ENCODE results near the gene C12orf57. TPM values are rescaled to one million over a fixed set of nuclear protein-coding genes. Genes with fewer than 3 reads are reported as not detected.

C12orf57 gene, protein sequence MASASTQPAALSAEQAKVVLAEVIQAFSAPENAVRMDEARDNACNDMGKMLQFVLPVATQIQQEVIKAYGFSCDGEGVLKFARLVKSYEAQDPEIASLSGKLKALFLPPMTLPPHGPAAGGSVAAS
- total RNA-seq (2022) = 96.7 and 103 TPM in 2 replicates
- percentile 75 among the genes with signal in this experiment for Bru-seq, nascent RNA
- BruChase-seq, experiment 1, labeled RNA remaining after a 6-hour chase = percentile 91 among the genes with signal in this experiment
- percentile 77 among the genes with signal in this experiment for BruChase-seq, experiment 2, labeled RNA remaining after a 2-hour chase
- long read RNA-seq, transcript C12orf57-202 (3 exons, 662 nt) = minor isoform, 18 of 127 reads
- long read RNA-seq, transcript C12orf57-201 (3 exons, 560 nt) = major isoform, 78 of 127 reads
- long read RNA-seq, partial matches to known transcripts = 22 of 127 reads
- long read RNA-seq, other reads (novel, unspliced or antisense) = 8 of 127 reads

DNA sequence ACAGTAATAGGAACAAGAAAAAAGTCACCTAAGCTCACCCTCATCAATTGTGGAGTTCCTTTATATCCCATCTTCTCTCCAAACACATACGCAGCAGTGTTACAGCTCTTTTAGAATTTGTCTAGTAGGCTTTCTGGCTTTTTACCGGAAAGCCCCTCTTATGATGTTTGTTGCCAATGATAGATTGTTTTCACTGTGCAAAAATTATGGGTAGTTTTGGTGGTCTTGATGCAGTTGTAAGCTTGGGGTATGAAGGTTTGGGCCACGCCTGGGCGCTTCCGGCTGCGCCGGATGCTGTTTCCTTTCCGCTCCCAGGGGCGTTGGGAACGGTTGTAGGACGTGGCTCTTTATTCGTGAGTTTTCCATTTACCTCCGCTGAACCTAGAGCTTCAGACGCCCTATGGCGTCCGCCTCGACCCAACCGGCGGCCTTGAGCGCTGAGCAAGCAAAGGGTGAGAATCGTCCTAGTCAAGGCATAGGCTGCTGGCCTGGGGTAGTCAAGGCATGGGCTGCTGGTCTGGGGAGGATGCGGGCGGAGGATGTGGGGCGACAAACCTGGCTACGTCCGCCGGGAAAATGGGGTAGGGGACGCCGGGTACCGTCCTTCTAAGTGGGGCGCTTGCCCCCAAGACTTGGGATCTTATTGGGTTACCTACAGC, at the start of gene C12orf57, which contains the start of gene RNU7-1:
Gene C12orf57 (plus strand): TSS at position 301 of the 659 bp plus-strand sequence. CDS start 100 bp downstream, at position 401.
Gene RNU7-1 (plus strand): TSS at position 95 of the 659 bp plus-strand sequence.
- peak within 1 kb of the TSS; percentile 87 for H3K4me3 Mint-ChIP-seq (ENCODE audit: low read depth, unreplicated experiment)
- TF ChIP-seq, protein P1, sequence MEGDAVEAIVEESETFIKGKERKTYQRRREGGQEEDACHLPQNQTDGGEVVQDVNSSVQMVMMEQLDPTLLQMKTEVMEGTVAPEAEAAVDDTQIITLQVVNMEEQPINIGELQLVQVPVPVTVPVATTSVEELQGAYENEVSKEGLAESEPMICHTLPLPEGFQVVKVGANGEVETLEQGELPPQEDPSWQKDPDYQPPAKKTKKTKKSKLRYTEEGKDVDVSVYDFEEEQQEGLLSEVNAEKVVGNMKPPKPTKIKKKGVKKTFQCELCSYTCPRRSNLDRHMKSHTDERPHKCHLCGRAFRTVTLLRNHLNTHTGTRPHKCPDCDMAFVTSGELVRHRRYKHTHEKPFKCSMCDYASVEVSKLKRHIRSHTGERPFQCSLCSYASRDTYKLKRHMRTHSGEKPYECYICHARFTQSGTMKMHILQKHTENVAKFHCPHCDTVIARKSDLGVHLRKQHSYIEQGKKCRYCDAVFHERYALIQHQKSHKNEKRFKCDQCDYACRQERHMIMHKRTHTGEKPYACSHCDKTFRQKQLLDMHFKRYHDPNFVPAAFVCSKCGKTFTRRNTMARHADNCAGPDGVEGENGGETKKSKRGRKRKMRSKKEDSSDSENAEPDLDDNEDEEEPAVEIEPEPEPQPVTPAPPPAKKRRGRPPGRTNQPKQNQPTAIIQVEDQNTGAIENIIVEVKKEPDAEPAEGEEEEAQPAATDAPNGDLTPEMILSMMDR (IDR thresholded peaks at IDR 0.05; ENCODE audit: unreplicated experiment) = no peak
- DNase-seq = peak; percentile 80
- no peaks in the 10 kb centered on the region for H3K9me3 Mint-ChIP-seq (ENCODE audit: low read depth, unreplicated experiment)
- CTCF ChIA-PET = interaction anchor here (0.8 to 4.3 kb wide), 10 partner anchors 18 to 170 kb away, joined by 3 to 90 read pairs (median 6); partner anchors contain the start of genes C1RL, LPCAT3 and SPSB2
- intact Hi-C loops (cut with micrococcal nuclease; ENCODE audit: unreplicated experiment) = loop anchor here (1.0 to 5.0 kb wide), 3 partner anchors 18 to 148 kb away; partner anchors contain the start of genes C1R and TPI1
- TSS peak; percentile 93 for BruUV-seq (replicated peaks)
- H3K27ac Mint-ChIP-seq (ENCODE audit: unreplicated experiment) = peak within 1 kb of the TSS; percentile 100
- H3K27me3 Mint-ChIP-seq (ENCODE audit: unreplicated experiment) = peaks cover 13% of the 10 kb centered on the region
- H3K4me1 Mint-ChIP-seq (ENCODE audit: low read depth, unreplicated experiment) = peaks cover 56% of the 10 kb centered on the region
- peaks cover 94% of the 10 kb centered on the region for H3K36me3 Mint-ChIP-seq (ENCODE audit: insufficient read depth, unreplicated experiment)

DNA sequence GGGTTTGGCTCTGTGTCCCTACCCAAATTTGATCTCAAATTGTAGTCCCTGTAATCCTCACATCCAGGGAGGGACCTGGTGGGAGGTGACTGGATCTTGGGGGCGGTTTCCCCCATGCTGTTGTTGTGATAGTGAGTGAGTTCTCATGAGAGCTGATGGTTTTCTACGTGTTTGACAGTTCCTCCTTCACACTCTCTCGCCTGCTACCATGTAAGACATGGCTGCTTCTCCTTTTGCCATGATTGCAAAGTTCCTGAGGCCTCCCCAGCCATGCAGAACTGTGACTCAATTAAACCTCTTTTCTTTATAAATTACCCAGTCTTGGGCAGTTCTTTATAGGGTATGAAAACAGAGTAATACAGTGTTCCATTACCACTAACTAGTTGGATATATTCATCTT, 49.5 kb upstream of the C12orf57 start:
- BruUV-seq (replicated peaks) = no TSS peak
- CTCF ChIA-PET = no interaction called here
- Mint-ChIP-seq H3K4me3 (ENCODE audit: low read depth, unreplicated experiment) (no peak overlapping the region), H3K4me1 (ENCODE audit: low read depth, unreplicated experiment) (peaks cover 9% of the 10 kb centered on the region), H3K36me3 (ENCODE audit: insufficient read depth, unreplicated experiment) (peaks cover 17% of the 10 kb centered on the region), H3K27ac (ENCODE audit: unreplicated experiment) (no peak overlapping the region), H3K27me3 (ENCODE audit: unreplicated experiment) (no peaks in the 10 kb centered on the region), H3K9me3 (ENCODE audit: low read depth, unreplicated experiment) (no peaks in the 10 kb centered on the region)
- TF ChIP-seq, protein P1 (IDR thresholded peaks at IDR 0.05; ENCODE audit: unreplicated experiment) = no peak
- intact Hi-C loops (cut with micrococcal nuclease; ENCODE audit: unreplicated experiment) = no loop called here
- DNase-seq = no peak

DNA sequence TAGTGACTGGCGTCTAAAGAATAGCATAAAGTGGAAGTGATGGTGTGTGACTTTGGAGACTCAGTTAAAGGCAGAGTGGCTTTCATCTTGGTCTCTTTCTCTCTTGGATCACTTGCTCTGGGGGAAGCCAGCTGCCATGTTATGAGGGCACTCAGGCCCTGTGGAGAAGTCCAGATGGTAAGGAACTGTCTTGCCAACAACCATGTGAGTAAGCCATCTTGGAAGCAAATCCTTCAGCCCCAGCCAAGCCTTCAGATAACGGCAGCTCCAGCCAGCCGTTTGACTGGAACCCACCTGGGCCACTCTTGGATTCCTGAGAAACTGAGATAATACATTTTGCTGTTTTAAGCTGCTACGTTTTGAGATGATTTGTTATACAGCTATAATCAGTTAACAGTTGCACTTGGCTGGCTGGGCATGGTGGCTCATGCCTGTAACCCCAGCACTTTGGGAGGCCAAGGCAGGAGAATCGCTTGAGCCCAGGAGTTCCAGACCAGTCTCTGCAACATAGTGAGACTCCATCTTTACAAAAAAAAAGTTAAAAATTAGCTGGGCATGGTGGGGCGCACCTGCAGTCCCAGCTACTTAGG, 46.9 kb upstream of the C12orf57 start:
- no peak for DNase-seq
- no peaks in the 10 kb centered on the region for H3K36me3 Mint-ChIP-seq (ENCODE audit: insufficient read depth, unreplicated experiment)
- H3K4me3 Mint-ChIP-seq (ENCODE audit: low read depth, unreplicated experiment) = no peak overlapping the region
- H3K4me1 Mint-ChIP-seq (ENCODE audit: low read depth, unreplicated experiment) = peaks cover under 1% of the 10 kb centered on the region
- H3K27ac Mint-ChIP-seq (ENCODE audit: unreplicated experiment) = no peak overlapping the region
- CTCF ChIA-PET = no interaction called here
- TF ChIP-seq, protein P1 (IDR thresholded peaks at IDR 0.05; ENCODE audit: unreplicated experiment) = no peak
- no peaks in the 10 kb centered on the region for H3K9me3 Mint-ChIP-seq (ENCODE audit: low read depth, unreplicated experiment)
- intact Hi-C loops (cut with micrococcal nuclease; ENCODE audit: unreplicated experiment) = no loop called here
- no TSS peak for BruUV-seq (replicated peaks)
- H3K27me3 Mint-ChIP-seq (ENCODE audit: unreplicated experiment) = no peaks in the 10 kb centered on the region

DNA sequence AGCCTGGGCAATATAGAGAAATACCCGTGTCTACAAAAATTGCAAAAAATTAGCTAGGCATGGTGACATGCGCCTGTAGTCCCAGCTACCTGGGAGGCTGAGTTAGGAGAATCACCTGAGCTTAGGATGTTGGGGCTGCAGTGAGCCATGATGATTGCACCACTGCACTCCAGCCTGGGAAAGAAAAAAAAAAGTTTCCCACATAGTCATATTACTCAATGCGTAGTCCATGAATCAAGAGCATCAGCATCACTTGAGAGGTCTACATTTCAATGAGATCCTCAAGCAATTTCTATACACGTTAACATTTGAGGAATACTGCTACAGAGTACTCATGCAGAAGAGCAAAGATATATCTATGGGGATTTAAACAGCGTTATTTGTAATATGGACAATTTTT, 44.4 kb upstream of the C12orf57 start:
- no peak overlapping the region for H3K4me3 Mint-ChIP-seq (ENCODE audit: low read depth, unreplicated experiment)

More for the DNA sequence above, 44.4 kb upstream of the C12orf57 start:
- CTCF ChIA-PET = no interaction called here
- Mint-ChIP-seq H3K27me3 (ENCODE audit: unreplicated experiment) (no peaks in the 10 kb centered on the region), H3K27ac (ENCODE audit: unreplicated experiment) (no peak overlapping the region), H3K9me3 (ENCODE audit: low read depth, unreplicated experiment) (no peaks in the 10 kb centered on the region), H3K36me3 (ENCODE audit: insufficient read depth, unreplicated experiment) (no peaks in the 10 kb centered on the region), H3K4me1 (ENCODE audit: low read depth, unreplicated experiment) (no peaks in the 10 kb centered on the region)
- TF ChIP-seq, protein P1 (IDR thresholded peaks at IDR 0.05; ENCODE audit: unreplicated experiment) = no peak
- no TSS peak for BruUV-seq (replicated peaks)
- DNase-seq = no peak
- intact Hi-C loops (cut with micrococcal nuclease; ENCODE audit: unreplicated experiment) = no loop called here

Measured in Calu3 (cell line).